GM11168 (cell line): Measurements from ENCODE around the gene SDR39U1.

ENCODE experiments used
- in situ Hi-C: fragments of 300-500 bp; cut with MboI; formaldehyde crosslinking; loops from one replicate; pipeline ENCODE4 v1.12.0; 2022; ENCODE audit warnings: low sequenced_read_pairs; ENCODE audit not compliant: unreplicated experiment

Gene SDR39U1

DNA sequence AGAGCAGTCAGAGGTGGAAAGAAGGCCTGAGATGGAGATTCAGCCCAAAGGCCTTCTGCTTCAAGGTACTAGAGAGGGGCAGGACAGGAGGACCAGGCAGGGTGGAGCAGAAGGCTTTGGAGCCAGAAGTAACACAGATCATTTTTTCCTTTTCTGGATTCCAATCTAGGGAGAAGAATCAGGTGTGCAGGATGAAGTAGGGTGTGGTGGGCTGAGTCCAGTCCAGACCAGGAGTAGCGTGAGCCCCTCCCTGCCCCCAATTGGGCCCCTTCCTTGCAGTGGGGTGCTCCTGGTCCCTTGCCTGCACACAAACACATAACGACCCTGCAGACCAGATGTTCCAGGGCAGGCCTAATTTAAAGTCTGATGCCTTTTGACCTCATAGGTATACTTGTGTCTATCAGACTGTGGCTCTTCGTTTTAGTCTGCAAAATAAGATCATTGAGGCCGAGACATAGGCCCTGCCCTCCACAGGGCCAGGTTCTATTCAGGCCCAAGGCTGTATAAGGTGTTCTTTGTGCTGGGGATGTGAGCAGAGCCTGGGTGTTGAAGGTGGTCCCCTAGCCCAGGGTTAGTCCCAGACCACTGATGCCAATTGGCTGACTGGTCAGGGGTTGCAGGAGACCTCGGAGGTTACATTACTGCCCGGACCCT lies 44.8 kb downstream of the SDR39U1 start:
- in situ Hi-C loops = no loop called here

DNA sequence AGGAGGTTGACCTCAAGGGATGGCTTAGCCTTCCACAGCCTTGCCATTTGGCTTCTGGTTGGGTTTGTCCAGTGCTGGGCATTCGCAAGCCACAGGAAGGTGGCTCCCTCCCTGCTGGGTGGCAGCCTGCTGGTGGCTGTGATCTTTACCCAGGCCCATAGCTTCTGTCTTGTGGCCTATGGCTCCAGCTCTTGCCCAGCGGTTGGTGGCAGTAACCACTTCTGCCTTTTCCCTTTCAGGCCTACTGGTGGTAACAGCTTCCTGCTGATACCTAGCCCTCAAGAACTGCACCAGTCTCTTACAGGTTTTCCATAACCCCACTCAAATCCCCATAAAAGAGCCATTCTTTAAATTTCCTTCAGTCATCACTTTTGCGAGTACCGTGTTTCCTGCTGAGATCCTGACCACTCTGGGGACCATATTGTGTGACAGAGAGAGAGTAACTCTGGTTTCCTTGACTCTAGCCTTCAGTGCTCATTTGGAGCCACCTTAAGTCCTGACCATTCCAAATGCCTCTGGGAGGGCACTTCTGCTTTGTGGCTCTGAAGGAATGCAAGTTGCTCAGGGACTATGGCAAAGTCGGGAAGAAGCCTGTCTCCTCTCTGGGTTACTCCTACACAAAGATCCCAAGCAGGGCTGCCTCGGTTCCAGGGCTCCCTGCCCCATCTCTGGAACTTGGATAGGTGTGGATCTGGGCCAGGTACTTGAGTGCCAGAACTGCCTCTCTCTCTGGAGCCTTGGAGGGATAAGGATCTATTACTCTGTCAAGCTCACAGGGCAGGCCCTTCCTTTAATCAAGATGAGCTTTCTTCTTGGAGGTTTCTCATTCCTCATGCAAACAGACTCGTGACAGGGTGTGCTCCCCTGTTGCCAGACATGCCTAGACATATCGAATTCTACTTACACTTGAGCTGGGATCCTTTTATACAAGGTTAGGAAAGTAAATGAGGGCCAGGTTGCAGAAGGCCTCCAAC lies 46.7 kb downstream of the SDR39U1 start:
- in situ Hi-C loops = no loop called here

DNA sequence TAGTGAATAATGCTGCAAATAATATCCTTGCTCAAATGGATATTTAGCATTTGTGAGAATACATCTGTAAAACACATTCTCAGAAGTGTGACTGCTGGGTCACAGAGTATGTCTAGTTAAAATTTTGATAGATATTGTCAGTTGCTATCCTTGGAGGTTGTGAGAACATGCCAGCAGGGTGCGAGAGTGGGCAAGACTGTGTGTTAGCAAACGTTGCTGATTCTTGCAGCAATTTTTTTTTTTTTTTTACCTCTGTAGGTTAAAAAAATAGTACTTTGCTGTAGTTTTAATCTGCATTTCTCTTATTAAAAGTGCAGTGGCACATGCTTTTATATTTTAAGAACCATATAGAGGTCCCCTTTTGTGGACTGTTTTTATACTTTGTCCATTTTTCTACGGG lies 48.3 kb downstream of the SDR39U1 start:
- in situ Hi-C loops = no loop called here

DNA sequence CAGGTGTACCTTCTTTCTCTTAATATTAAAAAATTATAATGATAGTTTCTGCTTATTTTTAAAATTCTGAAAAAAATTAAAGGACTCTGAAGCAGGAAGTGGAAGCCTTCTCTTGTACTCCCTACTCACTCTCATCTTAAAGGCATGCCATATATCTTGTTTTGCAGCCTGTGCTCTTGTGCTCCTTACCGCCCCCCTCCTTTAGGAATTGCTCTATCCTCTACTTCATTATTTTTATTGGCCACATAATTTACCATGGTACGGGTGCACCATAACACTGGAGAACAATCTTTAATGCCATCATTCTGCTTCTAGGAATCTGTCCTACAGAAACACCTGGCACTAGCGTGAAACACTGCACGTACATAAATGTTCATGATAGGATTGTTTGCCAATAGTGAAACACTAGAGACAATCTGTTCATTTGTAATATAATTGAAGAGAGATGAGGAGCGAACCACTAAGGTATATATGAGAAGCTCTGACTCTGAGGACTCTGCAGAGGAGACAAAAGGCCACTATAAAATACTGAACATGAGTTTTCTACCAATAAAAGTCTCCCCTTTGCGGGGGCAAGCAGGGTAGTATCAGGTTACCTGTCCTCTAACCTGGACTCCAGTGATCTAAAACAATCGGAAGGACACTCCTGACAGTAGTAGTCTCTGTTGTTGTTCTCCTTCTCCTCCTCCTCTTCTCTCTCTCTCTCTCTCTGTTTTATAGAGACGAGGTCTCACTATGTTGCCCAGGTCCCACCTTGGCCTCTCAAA lies 50.1 kb downstream of the SDR39U1 start:
- in situ Hi-C loops = no loop called here

DNA sequence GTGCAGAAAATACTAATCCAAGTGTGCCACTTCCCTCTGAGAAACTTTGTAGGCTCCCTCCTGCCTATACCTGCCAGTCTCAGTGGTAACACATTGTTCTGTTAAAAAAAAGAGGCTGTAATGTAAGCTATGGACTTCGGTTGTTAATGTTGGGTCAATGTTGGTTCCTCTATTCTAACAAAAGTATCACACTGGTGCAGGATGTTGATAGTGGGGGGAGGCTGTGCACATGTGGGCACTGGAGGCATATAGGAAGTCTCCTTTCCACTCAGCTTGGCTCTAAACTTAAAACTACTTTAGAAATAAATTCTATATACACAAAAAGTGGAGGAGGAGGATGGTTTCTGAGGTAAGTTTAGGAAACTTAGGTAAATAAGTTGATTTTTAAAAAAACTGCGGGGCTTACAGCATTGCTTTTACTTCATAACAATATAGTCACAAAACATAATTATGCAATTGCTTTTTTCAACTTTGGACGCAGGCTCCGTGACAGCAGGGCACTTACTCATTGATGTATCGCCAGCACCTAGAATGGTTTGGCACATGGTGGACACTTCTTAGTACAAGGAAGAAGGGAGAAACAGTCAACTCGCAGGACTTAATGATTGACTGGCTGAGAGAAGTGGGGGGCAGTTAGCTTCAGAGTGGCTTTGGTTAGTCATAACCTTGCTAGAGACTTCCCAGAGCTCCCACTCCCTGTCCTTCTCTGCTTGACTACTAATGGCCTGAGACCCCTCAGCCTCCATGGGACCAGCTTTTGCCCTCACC lies 51.7 kb downstream of the SDR39U1 start:
- in situ Hi-C loops = no loop called here
